ENCODE results near the gene UPK3A. TPM values are rescaled to one million over a fixed set of nuclear protein-coding genes. Genes with fewer than 3 reads are reported as not detected.
"Not testable (repeated sequence)": the region's sequence is repeated elsewhere in the genome, so short reads cannot be mapped to it uniquely, and the experiment has no call there.

The UPK3A gene
- total RNA-seq, 4 donors from 2014 or later = not detected

DNA sequence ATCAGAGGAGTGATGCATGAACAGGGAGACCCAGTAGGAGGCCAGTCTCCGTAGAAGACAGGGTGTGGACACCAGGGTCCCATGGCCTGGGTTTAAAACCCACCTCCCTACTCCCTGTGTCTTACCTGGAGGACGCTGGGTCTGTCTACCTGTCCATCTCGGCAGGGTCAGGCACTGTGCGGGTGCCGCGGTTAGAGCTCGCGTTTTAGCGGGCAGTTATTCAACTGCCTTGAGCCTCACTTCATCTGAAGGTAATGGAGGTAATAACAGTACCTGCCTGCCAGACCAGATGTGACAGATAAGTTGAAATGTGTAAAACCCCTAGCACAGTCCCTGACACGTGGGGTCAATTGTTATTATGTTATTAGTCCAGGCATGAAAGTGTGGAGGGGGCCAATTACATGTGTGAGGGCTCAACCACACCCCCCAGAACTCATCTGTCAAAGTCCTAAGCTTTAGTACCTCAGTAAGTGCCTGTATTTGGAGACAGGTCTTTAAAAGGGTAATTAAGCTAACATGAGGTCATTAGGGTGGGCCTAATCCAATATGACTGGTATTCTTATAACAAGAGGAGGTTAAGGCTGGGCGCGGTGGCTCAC lies 8.1 kb upstream of the UPK3A start:
- no peak for TF ChIP-seq POLR2A (IDR thresholded peaks at IDR 0.05)
- TF ChIP-seq, protein P1, sequence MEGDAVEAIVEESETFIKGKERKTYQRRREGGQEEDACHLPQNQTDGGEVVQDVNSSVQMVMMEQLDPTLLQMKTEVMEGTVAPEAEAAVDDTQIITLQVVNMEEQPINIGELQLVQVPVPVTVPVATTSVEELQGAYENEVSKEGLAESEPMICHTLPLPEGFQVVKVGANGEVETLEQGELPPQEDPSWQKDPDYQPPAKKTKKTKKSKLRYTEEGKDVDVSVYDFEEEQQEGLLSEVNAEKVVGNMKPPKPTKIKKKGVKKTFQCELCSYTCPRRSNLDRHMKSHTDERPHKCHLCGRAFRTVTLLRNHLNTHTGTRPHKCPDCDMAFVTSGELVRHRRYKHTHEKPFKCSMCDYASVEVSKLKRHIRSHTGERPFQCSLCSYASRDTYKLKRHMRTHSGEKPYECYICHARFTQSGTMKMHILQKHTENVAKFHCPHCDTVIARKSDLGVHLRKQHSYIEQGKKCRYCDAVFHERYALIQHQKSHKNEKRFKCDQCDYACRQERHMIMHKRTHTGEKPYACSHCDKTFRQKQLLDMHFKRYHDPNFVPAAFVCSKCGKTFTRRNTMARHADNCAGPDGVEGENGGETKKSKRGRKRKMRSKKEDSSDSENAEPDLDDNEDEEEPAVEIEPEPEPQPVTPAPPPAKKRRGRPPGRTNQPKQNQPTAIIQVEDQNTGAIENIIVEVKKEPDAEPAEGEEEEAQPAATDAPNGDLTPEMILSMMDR (IDR thresholded peaks at IDR 0.05) = no peak
- Histone ChIP-seq H3K27ac (no peak overlapping the region), H3K4me3 (no peak overlapping the region), H3K36me3 (no peaks in the 10 kb centered on the region), H3K4me1 (no peaks in the 10 kb centered on the region), H3K27me3 (no peaks in the 10 kb centered on the region), H3K9me3 (no peaks in the 10 kb centered on the region)
- intact Hi-C loops (cut with DNase I; ENCODE audit: low total_unique reads) = no loop called here
- no peak for DNase-seq

DNA sequence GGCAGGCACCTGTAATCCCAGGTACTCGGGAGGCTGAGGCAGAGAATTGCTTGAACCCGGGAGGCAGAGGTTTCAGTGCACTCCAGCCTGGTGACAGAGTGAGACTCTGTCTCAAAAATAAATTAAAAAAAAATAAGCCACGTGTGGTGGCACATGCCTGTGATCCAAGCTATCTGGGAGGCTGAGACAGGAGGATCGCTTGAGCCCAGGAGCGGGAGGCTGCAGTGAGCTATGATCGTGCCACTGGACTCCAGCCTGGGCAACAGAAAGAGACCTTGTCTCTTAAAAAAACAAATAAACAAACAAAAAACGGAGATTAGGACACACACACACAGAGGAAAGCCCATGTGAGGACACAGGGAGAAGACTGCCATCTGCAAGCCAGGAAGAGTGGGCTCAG lies 7.0 kb upstream of the UPK3A start:
- H3K9me3 ChIP-seq; intact Hi-C loops (cut with DNase I; ENCODE audit: low total_unique reads); H3K4me1 ChIP-seq; H3K27ac ChIP-seq; H3K36me3 ChIP-seq; DNase-seq; H3K27me3 ChIP-seq; H3K4me3 ChIP-seq: not testable (repeated sequence)

GRCh38 chr22:45278125-45278524 lies 6.6 kb upstream of the UPK3A start:
- intact Hi-C loops (cut with DNase I; ENCODE audit: low total_unique reads) = no loop called here
- H3K27ac ChIP-seq = no peak overlapping the region

GRCh38 chr22:45280587-45280980 lies 4.2 kb upstream of the UPK3A start:
- Histone ChIP-seq H3K4me3 (no peak overlapping the region), H3K36me3 (no peaks in the 10 kb centered on the region), H3K27ac (peak overlapping the region; percentile 58 to 70), H3K9me3 (no peaks in the 10 kb centered on the region), H3K27me3 (peaks cover 0 to 8% of the 10 kb centered on the region in 2 donors), H3K4me1 (peaks cover 0 to 8% of the 10 kb centered on the region in 2 donors)
- no peak for TF ChIP-seq POLR2A (IDR thresholded peaks at IDR 0.05)
- TF ChIP-seq, protein P1 (IDR thresholded peaks at IDR 0.05) = no peak
- DNase-seq = no peak
- intact Hi-C loops (cut with DNase I; ENCODE audit: low total_unique reads) = no loop called here

More at GRCh38 chr22:45278125-45278524, 6.6 kb upstream of the UPK3A start:
- no peak for TF ChIP-seq POLR2A (IDR thresholded peaks at IDR 0.05)
- TF ChIP-seq, protein P1 (IDR thresholded peaks at IDR 0.05) = no peak
- H3K4me1 ChIP-seq = no peaks in the 10 kb centered on the region
- H3K9me3 ChIP-seq = no peaks in the 10 kb centered on the region
- no peaks in the 10 kb centered on the region for H3K27me3 ChIP-seq
- no peak for DNase-seq
- H3K4me3 ChIP-seq = no peak overlapping the region
- H3K36me3 ChIP-seq = no peaks in the 10 kb centered on the region

DNA sequence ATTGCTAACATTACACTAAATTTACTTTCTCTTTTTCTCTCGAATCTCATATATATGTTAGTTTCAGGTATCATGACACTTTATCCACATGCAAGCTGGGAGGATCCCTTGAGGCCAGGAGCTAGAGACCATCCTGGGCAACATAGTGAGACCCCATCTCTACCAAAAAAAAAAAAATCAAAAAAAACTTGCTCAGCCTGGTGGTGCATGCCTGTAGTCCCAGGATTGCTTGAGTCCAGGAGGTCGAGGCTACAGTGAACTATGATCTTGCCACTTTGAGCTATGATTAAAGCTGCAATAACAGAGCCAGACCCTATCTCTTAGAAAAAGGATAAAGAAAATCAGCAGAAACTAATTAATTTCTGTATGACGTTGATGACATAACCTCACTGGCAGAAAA lies 3.7 kb upstream of the UPK3A start:
- DNase-seq = no peak
- H3K27me3 ChIP-seq = peaks cover 0 to 8% of the 10 kb centered on the region in 2 donors
- H3K36me3 ChIP-seq = no peaks in the 10 kb centered on the region
- H3K4me1 ChIP-seq = peaks cover 0 to 8% of the 10 kb centered on the region in 2 donors
- H3K4me3 ChIP-seq = no peak overlapping the region
- intact Hi-C loops (cut with DNase I; ENCODE audit: low total_unique reads) = no loop called here
- TF ChIP-seq, protein P1 (IDR thresholded peaks at IDR 0.05) = no peak
- TF ChIP-seq POLR2A (IDR thresholded peaks at IDR 0.05) = no peak
- H3K27ac ChIP-seq = no peak overlapping the region
- no peaks in the 10 kb centered on the region for H3K9me3 ChIP-seq
